ENCODE measurements around the gene IDH3A.
A peak's percentile ranks its signal among the peaks of the same experiment; 100 is the strongest.

Gene IDH3A

GRCh38 chr15:78209646-78210348 is 60.6 kb downstream of the IDH3A start:
- TF ChIP-seq CTCF (IDR thresholded peaks at IDR 0.05; ENCODE audit: extremely low read depth, insufficient read depth, missing control alignments), result no peak
- no peak for DNase-seq (ENCODE audit: low spot score)
- in situ Hi-C loops (cut with MboI; ENCODE audit: low pct_unique_long_range_greater_than_20kb, low sequenced_read_pairs, unreplicated experiment), result no loop called here

- no peak for TF ChIP-seq CTCF (IDR thresholded peaks at IDR 0.05; ENCODE audit: extremely low read depth, insufficient read depth, missing control alignments)
- DNase-seq (ENCODE audit: low spot score), result peak; percentile 45
- in situ Hi-C loops (cut with MboI; ENCODE audit: low pct_unique_long_range_greater_than_20kb, low sequenced_read_pairs, unreplicated experiment), result no loop called here
Observed at GRCh38 chr15:78210349-78210717, 61.2 kb downstream of the IDH3A start.

GRCh38 chr15:78211189-78211921 is 62.2 kb downstream of the IDH3A start:
- no peak for TF ChIP-seq CTCF (IDR thresholded peaks at IDR 0.05; ENCODE audit: extremely low read depth, insufficient read depth, missing control alignments)
- in situ Hi-C loops (cut with MboI; ENCODE audit: low pct_unique_long_range_greater_than_20kb, low sequenced_read_pairs, unreplicated experiment), result no loop called here
- no peak for DNase-seq (ENCODE audit: low spot score)

GRCh38 chr15:78212008-78212407 is 62.8 kb downstream of the IDH3A start:
- DNase-seq (ENCODE audit: low spot score), result no peak
- in situ Hi-C loops (cut with MboI; ENCODE audit: low pct_unique_long_range_greater_than_20kb, low sequenced_read_pairs, unreplicated experiment), result no loop called here
- TF ChIP-seq CTCF (IDR thresholded peaks at IDR 0.05; ENCODE audit: extremely low read depth, insufficient read depth, missing control alignments), result no peak

GRCh38 chr15:78212546-78213424 is 63.6 kb downstream of the IDH3A start:
- in situ Hi-C loops (cut with MboI; ENCODE audit: low pct_unique_long_range_greater_than_20kb, low sequenced_read_pairs, unreplicated experiment), result no loop called here
- no peak for TF ChIP-seq CTCF (IDR thresholded peaks at IDR 0.05; ENCODE audit: extremely low read depth, insufficient read depth, missing control alignments)
- no peak for DNase-seq (ENCODE audit: low spot score)

- no peak for DNase-seq (ENCODE audit: low spot score)
- in situ Hi-C loops (cut with MboI; ENCODE audit: low pct_unique_long_range_greater_than_20kb, low sequenced_read_pairs, unreplicated experiment), result no loop called here
- no peak for TF ChIP-seq CTCF (IDR thresholded peaks at IDR 0.05; ENCODE audit: extremely low read depth, insufficient read depth, missing control alignments)
Observed at GRCh38 chr15:78213425-78213750, 64.2 kb downstream of the IDH3A start.
